T-helper 1 cell treated with Interleukin-12 subunit alpha and Interleukin-12 subunit beta and Interleukin-4 antibody, amounts not matched to agents 30 ng/mL and 1 ng/mL, for 36 hours (primary cell): ENCODE measurements around the gene MEPCE. TPM values are rescaled to one million over a fixed set of nuclear protein-coding genes. Genes with fewer than 3 reads are reported as not detected.

ENCODE experiments used
- intact Hi-C: fragments of 100-400 bp; cut with micrococcal nuclease; formaldehyde crosslinking; loops from one replicate; pipeline ENCODE4 v1.15.1; 2024
- total RNA-seq: library from RNA; stranded (reverse); gene quantifications from 2 replicates; pipeline ENCODE4 v1.2.3, GENCODE V29; 2022

MEPCE gene
- total RNA-seq, 1 donor from 2014 or later = 43.4 TPM

DNA sequence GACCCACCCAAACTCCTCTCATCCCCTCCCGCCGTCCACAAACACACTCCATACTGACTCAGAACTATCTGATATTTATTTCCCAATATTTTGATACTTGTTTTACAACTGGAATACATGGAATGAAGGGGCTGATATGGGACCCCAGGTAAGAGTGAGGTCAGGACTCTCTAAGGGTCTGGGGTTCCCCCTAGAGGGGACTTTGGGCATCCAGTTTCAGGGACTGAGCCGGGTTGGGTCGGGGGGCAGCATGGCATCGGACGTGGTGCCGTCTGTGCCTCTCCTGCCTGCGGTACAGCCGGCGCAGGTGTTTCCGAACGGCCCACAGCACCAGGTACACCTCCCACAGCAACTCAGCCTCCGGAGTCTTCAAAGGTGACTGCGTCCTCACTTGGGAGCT, 26.9 kb downstream of the MEPCE start:
- intact Hi-C loops = no loop called here

DNA sequence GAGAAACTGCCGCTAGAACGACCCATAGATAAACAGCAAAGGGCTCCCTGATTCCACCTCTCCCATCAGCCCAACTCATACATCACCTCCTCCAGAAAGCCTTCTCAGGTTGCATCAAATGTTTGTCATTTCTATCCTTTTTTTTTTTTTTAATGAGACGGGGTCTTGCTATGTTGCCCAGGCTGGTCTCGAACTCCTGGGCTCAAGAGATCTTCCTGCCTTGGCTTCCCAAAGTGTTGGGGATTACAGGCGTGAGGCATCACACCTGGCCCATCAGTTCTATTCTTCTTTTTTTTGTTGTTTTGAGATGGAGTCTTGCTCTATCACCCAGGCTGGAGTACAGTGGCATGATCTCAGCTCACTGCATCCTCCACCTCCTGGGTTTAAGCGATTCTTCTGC, 27.4 kb downstream of the MEPCE start:
- intact Hi-C loops = no loop called here

DNA sequence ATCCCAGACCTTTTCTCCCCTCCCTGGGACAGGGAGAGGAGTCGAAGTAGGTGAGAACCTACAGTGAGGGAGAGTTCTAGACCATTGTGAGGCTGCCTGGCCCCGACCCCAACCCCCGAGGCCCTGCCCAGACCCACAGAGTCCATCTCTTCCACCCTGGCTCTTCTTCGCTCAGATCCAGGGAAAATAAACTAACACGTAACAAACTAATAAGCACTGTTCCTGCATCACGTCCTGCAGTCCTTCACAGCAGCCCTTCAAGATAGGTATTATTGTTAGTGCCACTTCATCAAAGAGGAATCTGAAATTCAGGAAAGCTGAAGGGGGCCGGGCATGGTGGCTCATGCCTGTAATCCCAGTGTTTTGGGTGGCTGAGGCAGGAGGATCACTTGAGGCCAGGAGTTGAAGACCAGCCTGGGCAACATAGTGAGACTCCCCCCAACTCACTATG, 34.6 kb downstream of the MEPCE start, which contains the start of gene SPACDR:
TSS of gene SPACDR (minus strand) at position 51 of the 451 bp plus-strand sequence. CDS start 235 bp downstream, outside the sequence.
- intact Hi-C loops = no loop called here

DNA sequence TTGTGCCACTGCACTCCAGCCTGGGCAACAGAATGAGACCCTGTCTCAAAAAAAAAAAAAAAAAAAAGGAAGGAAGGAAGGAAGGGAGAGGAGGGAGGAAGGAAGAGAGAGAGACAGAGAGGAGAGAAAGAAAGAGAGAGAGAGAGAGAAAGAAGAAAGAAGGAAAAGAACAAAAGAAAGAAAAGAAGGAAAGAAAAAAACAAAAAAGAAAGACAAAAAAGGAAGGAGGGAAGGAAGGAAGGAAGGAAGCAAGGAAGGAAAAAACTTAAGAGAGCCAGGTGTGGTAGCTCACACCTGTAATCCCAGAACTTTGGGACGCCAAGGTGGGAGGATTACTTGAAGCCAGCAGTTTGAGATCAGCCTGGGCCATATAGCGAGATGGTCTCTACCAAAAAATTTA, 35.2 kb downstream of the MEPCE start:
- intact Hi-C loops = no loop called here

DNA sequence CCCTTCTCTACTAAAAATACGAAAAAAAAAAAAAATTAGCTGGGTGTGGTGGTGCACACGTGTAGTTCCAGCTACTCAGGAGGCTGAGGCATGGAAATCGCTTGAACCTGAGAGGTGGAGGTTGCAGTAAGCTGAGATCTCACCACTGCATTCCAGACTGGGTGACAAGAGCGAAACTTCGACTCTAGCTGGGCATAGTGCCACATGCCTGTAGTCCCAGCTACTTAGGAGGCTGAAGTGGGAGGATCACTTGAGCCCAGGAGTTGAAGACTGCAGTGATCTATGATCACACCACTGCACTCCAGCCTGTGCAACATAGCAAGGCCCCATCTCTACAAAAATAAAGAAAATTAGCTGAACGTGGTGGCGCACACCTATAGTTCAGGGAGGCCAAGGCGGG, 35.7 kb downstream of the MEPCE start:
- intact Hi-C loops = no loop called here

DNA sequence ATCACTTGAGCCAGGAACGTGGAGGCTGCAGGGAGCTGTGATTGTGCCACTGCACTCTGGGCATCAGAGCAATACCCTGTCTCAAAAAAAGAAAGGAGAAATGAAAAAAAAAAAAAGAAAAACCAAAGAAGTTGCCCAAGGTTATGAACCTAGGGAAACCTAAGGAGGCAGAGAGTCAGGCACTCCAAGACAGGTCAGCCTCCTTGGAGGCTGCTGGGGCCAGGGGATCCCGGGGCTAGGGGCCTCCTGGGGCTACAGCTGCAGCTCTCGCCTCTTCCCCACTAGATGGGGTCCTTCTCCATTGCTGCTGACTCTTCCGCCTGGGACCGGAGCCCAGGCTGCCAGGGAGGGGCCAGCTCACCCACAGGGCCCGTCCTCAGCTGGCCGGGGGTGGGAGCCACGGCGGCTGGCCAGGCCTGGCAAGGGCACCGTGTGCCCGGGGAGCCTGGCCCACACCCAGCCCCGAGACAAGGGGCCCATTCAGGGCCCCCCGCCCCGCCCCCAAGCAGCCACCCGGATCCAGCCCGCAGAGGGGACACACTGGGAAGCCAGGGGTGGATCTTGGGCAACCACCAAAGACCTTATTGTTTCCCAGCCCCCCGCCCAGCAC, 36.2 kb downstream of the MEPCE start:
- intact Hi-C loops = no loop called here

DNA sequence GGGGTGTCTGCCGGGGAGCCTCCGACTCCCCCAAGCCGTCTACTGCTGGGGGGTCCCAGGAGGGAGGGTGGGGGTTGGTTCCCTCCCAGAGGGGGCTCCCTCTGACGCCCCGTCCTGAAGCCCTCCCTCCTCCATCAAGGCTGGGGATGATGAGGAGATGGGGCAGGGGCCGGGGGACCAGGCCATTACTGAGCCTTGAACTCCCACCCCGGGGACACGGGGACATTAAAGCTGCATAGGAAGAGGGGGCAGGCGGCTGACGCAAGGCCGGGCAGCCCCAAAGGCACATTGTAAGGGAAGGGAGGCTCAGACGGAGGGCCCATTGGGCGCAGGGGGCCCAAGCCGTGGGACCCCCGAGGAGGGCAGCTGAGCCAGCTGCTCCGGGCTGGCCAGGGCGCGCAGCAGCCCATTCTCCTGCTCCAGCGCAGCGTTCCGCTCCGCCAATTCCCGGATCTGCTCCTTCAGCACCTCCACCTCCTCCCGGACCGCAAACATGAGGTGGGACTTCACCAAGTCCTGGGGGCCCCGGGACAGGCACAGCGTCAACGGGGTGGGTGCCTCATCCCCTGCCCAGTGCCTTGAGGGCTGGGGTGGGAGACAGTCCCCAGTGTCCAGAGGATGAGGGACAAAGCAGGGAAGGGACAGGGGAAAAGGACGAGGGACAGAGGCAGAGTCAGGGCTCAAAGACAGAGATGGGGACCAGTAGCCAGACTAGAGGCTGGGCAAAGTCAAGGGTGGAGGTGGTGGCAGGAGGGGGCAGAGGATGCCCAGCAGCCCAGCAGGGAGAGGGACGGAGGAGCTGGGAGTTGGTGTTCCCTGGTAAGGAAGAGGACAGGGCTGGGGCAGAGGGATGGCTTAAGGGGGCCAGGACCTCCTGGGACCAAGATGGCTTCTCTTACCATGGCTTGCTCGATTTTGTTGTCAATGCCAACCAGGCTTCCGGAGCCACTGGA, 37.3 kb downstream of the MEPCE start:
- intact Hi-C loops = no loop called here

DNA sequence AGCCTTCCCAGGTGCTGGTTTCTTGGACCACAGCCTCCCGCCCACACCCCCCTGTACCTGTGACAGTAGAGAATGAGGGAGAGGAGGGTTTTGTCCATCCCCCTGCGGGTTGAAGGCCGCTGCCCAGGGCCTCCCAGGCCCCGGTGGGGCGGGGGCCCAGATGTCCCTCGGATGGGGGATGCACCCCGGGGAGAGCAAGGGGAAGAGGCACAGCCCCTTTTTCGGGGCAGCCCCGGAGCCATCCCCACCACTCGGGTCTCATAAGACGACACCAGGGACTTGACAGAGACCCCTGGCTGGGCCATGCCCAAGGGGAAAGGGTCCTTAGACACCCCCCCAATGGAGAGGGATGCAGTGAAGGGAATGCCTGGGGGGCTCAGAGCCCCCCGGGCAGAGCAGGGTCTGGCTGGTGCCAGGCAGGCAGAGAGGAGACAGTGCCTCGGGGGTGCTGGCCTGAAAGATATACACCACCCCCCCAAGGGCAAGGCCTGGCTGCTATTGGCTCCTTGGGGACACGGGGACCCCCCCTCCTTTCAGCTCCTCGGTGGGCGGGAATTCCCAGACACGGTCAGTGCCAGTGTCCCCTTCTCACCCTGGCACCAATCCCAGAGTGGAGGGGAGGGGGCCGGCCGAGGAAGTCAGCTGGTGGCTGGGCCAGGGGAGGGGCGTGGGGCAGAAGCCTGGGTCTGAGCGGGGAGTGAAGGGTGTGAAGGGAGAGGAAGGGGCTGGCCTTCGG, 38.2 kb downstream of the MEPCE start:
- intact Hi-C loops = loop anchor here (2.0 kb wide), 1 partner anchor 223 kb away; no protein-coding TSS in a partner anchor

DNA sequence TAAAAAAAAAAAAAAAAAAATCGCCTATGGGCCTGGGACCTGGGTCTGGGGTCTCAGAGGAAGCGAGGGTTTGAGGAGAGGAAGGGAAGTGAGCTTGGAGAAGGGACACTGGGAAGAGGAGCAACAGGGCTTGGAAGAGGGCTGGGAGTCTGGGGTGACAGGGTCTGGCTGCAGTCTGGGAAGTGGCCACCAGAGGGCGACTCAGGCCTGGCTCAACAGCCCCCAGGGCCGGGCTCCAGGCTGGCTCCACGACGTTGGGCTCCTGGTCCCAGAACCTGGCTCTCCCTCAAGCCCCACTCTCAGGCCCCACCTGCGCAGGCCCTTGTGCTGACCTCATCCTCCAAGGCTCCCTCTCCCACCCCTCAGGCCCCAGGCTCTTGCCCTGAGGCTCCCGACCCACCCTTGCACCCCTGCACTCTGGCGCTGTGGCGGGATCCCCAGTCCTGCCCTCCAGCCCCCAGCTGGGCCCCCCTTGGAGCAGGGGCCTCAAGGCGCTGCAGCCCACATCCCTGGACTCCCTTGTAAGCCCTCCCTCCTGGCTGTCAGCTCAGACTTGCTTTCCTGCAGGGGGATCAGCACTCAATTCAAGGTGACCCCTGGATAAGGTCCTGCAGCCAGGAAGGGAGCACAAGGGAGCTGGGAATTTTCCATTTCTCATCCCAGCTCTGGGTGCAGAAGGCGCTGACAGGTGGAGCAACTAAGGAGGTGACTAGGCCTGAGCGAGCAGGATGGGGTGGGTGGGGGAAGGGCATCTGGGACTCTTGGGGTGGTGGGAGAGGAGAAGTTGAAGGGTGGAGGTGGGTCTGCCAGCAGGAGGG, 39.8 kb downstream of the MEPCE start:
- intact Hi-C loops = loop anchor here (1.0 to 2.0 kb wide), 5 partner anchors 10 to 256 kb away; partner anchors contain the start of genes NYAP1 and TSC22D4

DNA sequence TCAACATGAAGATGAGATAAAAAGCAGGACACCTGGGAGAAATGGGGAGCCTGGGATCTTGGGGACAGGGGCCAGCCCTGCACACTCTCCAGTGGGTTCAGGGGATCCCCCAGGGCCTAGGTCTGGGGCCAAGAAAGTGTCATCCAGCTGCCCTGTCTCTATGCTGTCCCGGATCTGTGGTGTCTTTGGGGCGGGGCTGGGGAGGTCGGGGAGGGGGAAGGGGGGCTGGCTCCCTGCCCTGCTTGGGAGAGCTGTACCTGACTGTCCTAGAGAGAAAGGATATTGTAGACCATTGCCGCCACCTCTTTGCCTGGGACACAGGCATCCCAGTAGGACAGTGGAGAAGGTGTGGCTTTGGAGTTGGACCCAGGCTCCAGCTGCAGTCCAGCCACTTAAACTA, 41.4 kb downstream of the MEPCE start:
- intact Hi-C loops = no loop called here

DNA sequence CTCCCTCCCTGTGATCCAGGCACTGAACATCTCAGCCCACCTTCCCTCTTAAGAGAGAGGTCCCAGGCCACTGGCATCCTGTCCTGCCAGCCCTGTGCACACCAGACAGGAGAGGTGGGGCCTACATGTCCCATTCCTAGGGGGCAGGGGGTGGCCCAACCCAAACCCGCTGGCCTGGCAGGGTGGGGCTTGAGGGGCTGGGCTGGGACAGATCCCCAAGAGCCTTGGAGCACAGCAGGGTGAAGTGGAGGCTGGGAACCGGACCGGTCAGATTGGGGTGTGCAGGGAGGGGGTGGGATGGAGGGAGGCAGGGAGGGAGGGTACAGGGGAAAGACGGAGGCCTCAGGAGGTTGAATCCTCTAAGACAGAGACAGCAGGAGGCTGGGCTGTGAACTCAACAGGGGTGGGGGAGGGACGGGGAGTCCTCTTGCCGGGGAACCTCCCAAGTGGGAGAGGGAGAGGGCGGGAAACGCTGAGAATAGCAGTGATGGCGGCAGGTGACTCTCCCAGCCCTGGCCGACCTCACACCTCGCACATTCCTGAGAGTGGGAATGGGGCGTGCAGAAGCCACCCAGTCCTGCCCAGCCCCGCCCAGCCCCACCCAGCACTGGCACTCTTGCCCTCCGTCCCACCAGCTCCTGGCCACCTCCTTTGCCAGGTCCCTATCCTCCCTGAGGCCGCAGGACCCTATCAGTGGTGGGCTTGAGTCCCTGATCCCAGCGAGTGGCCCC, 42.7 kb downstream of the MEPCE start:
- intact Hi-C loops = no loop called here

DNA sequence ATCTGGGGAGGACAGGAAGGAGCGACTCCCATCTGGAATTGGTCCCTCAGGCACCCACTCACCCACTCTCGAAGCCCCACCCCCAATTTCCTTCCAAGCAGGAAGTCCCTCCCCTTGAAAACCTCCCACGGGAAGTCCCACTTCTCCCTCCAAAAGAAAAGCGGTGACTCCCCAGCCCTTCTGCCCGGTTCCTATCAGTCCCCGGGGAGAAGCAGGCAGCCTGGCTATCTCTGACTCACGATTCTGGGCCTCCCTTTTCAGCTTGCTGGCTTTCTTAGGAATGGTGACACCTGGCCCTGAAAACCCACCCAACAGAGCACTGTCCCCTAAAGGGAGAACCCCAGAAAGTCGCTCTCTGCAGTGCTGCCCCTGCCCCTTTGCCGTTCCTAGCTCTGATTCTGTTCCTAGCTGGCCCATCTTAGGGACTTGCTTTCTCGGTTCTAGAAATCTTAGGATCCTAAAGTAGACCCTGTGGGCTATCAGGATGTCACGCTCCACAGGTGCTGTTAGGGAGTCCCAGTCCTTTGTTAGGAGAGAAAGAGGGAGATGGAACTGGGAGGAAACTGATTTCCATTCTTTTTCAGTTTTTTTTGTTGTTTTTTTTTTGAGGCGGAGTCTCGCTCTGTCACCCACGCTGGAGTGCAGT, 43.3 kb downstream of the MEPCE start:
- intact Hi-C loops = no loop called here

DNA sequence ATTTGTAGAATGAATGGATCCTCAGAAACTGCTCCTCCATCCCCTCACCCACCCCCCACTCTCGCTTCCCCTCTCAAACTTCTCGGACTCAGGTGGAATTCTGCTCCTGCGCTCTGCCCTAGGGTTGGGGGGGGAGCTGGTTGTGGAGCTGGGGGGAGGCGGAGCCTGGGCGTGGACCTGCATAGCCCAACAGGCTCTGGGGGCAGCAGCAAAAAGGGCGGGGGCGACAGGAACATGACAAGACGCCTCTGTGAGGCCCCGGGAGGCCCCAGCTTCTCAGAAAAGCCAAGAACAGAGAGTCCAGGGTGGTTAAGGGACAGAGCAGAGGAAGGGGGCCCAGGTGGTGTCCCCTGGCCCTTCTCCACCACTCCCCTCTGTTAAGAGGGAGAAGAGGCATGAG, 45.9 kb downstream of the MEPCE start:
- intact Hi-C loops = no loop called here

DNA sequence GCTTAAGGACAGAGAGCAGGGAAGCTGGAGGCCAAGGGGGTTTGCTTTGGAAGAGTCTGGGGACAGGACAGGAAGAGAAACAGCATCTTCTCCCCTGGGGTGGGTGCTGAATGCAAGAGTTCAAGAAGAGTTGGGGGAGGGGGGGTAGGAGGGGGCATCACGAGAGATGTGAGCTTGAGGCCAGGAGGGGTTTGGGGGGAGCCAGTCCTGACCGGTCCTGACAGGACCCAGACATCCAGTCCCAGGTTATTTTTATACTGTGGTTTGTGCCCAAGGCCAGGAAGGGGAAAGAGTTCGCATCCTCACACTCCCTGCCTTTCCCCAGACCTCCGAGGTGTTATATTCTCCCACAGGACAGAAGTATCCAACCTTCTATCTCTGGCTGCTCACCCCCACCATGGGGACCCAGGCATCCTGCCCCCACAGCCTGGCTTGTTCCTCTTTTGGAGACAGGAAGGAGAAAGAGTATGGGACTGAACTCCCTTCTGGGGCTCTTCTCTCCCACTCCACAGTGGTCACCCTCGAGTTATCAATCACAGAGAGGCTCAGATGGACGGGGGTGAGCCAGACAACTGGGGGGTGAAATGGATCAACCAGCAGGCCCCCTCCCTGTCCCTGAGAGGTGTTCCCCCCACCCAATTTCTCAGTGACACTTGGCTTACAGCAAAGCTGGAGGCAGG, 46.6 kb downstream of the MEPCE start:
- intact Hi-C loops = no loop called here

DNA sequence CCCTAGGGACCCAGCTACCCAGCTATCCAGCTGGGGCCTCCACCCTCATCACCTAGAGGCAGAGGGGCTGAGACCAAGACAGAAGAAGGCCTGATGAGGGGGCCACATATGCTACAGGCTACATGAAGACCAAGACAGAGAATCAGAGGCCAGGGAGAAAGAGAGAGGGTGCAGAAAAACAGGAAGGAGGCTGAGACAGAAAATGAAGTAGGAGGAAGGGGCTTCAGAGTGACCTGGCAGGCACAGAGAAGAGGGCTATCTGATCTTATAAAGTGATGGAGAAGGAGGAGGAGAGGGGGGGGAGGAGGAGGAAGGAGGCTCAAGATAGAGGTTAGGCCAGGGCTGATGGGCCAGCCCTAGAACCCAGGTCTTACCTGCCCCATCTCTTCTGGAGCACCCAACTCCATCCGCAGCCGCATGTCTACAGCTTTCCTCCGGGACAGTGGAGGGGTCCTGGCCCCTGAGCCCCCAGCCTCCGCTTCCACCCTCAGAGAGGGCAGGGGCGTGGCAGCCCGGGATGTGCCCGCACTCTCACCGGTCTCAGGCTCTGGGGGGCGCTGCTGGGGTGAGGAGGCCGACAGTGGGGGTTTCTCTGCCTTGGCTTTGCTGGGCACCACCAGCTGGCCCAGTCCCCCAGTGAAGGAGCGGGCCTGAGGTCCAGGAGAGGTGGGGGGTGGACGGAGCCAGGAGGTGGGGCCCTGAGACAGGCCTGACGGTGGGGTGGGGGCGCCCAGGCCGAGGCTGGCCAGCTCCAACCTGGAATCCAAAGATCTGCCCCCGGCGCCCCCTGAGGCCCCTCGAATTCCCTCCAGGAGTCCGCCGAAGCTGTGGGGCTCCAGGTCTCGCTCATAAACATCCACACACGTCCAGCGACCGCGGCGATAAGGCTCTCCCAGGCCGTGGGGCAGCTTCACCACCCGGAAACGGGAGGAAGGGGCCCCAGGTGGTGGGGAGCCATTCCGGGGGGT, 47.6 kb downstream of the MEPCE start:
- intact Hi-C loops = no loop called here

DNA sequence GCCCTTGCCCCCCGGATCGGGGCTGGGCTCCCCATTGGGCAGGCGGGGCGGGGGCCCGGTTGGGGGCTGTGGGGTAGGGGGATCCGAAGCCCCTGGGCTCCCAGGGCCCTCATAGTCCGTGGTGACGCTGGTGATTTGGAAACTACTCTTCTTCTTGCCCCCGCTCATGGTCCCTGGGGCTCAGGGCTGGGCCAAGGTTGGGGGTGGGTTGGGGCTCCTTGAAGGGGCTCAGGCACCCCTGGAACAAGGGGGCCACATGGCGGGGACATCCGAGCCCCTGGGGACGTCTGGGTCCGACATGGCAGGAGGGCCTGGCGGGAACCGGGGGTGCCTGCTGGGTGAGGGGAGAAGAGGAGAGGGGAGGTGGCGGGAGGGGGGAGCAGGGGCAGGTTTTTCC, 48.2 kb downstream of the MEPCE start:
- intact Hi-C loops = loop anchor here (1.0 to 2.0 kb wide), 2 partner anchors 351 to 375 kb away; partner anchors contain the start of gene SLC12A9

DNA sequence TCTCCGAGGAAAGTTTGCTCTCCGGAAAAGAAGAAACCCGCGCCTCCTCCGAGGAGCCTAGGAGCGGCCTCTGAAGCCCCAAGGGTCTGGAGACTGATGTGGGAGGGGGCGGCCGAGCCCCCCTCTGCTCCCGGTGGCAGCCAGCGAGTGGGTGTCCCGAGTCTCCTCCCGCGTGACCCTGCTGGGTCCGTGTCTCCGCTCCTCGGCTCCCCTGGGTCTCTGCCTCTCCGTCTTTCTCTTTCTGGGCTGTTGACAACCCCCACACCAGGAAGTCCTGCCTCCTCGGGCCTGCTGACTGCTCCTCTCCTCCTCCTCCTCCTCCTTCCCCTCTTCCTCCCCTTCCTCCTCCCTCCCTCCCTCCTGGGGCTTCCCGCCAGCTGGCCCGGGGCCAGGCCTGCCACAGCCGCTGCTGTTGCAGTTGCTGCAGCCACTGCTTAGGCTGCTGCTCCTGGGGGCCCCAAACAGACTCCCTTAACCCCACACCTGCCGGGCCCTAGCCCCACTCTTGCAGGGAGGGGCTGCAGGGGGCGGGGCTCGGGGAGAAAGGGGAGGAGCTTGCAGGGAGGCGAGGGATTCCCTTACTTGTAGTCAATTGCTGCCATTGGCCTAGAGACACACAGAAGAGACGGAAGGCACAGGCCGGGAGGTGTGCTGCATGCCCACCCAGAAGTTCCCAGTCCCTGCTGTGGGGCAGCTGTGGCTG, 49.5 kb downstream of the MEPCE start, which contains the start of gene TSC22D4:
TSS of gene TSC22D4 (minus strand) at position 257 of the 703 bp plus-strand sequence. CDS start 1,176 bp downstream, outside the sequence.
- intact Hi-C loops = loop anchor here (1.0 to 2.0 kb wide), 13 partner anchors 10 to 374 kb away; partner anchors contain the start of genes AGFG2, FBXO24, GNB2 and LRCH4
